Measurements from ENCODE around the gene FOSL2.

- TF ChIP-seq CTCF (IDR thresholded peaks at IDR 0.05) = no peak
- no peak for TF ChIP-seq POLR2AphosphoS5 (IDR thresholded peaks at IDR 0.05; ENCODE audit: insufficient read depth in 1 of 2, low read depth in 1 of 2)
- no peak for TF ChIP-seq POLR2A (IDR thresholded peaks at IDR 0.05)
Measured at GRCh38 chr2:28403370-28403956, 10.8 kb downstream of the FOSL2 start.

All from vagina (tissue), 2 donors.